Fibroblast of the conjunctiva (primary cell): ENCODE results near the gene TRAPPC4.
A peak's percentile ranks its signal among the peaks of the same experiment; 100 is the strongest.
"Not testable (repeated sequence)": the region's sequence is repeated elsewhere in the genome, so short reads cannot be mapped to it uniquely, and the experiment has no call there.

Experiments used
- DNase-seq: peaks from one replicate; pipeline ENCODE4 v3.0.0-alpha.2; 2010; ENCODE audit warnings: low read depth

Gene TRAPPC4

DNA sequence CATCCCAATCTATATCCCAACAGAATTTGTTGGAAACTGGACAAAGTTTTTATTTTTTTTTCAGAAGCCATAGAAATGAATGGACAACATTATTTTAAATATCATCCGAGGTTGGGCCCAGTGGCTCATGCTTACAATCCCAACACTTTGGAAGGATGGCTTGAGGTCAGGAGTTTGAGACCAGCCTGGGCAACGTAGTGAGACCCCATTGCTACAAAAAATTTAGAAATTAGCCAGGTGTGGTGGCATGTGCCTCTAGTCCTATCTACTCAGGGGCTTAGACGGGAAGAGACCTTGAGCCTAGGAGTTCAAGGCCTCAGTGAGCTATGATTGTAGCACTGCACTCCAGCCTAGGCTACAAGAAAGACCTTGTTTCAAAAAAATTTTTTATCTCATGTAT lies 16.2 kb downstream of the TRAPPC4 start:
- no peak for DNase-seq

DNA sequence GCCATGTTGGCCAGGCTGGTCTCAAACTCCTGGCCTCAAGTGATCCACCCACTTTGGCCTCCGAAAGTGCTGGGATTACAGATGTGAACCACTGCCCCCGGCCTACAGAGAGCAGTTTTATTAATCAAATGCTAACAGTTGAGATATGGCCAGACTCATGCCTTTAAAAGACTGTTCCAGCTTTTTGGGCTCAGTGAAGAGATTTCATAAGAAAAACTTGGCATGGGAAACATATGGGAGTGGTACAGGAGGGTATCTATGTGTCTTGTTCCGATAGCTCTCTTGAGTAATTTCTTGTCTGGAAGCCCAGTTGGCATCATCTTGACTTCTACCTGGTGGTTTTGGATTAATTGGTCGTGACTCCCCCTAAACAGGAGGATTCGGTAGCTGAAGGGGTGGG lies 20.3 kb downstream of the TRAPPC4 start:
- no peak for DNase-seq

- not testable (repeated sequence) for DNase-seq
Measured at GRCh38 chr11:119039471-119039870, 20.9 kb downstream of the TRAPPC4 start.

DNA sequence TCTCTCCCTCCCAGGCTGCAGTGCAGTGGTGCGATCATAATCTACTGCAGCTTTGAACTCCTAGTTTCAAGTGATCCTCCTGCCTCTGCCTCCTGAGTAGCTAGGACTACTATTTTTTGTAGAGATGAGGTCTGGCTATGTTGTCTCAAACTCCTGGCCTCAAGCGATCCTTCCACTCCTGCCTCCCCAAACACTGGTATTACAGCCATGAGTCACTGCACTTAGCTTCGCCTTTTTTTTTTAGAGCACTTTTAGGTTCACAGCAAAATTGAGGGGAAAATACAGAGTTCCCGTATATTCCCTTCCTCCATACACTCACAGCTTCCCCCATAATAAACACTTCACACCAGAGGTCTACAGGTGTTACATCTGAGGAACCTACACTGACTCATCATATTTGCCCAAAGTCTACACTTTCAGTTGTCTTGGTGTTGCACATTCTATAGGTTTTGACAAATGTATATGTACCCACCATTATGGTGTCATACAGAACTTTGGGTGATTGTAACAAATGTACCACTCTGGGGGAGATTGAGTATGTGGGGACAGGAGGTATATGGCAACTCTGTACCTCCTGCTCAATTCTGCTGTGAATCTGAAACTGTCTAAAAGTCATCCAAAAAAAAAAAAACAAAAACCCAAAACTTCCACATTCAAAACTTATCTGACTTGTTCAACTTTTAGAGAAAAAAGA lies 23.4 kb downstream of the TRAPPC4 start:
- no peak for DNase-seq

DNA sequence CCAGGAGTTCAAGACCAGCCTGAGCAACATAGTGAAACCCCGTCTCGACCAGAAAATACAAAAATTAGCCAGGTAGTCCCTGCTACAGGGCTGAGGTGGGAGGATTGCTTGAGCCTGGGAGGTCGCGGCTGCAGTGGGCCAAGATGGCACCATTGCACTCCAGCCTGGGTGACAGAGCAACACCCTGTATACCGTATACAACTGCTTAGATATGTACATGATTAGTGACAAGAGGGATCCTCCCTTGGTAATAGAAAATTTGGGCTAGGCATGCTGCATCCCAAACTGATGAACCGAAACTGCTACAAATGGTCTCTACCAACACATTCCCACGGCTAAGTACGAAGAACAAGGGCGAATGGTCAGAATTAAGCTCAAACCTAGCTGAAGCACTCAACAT lies 24.4 kb downstream of the TRAPPC4 start:
- DNase-seq: no peak

DNA sequence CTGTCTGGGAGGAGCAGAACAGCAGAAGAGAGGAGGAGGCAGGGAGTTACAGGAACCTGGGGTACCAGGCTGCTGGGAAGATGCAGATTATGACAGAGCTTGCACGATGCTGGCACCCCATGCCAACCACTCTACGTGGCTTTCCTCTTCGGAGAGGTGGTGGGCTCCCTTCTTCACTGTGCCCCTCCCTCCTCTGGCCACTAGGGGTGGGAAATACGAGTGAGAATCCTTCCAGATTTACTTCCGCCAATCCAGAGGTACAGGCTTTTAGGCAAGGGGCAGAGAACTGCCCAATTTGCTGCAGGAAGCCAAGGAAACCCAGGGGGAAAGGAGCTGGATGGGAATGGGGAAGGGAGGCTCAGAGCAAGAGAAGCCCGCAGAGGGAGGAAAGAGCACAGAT lies 26.1 kb downstream of the TRAPPC4 start:
- no peak for DNase-seq

GRCh38 chr11:119046489-119046888 lies 27.9 kb downstream of the TRAPPC4 start:
- no peak for DNase-seq

- no peak for DNase-seq
Measured at GRCh38 chr11:119047205-119047604, 28.6 kb downstream of the TRAPPC4 start.

DNA sequence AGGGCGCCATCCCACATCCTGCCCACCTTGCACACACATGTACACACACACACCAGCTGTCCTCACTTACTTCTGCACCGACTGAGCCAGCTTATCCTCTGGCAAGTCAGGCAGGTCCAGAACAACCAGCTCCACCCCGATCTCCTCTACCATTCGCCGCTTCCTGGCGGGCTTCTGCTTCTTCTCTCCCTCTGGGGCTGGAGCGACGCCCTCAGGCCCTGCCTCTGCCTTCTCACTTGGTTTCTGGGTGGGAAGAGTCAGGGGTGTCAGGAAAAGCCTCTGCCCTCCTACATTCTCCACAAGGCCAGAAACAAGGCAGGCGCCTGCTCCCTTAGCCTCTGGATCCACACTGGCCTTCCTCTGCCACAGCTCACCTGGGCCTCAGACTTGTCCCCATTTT lies 30.1 kb downstream of the TRAPPC4 start:
- no peak for DNase-seq

GRCh38 chr11:119049081-119049480 lies 30.5 kb downstream of the TRAPPC4 start:
- DNase-seq: no peak

DNA sequence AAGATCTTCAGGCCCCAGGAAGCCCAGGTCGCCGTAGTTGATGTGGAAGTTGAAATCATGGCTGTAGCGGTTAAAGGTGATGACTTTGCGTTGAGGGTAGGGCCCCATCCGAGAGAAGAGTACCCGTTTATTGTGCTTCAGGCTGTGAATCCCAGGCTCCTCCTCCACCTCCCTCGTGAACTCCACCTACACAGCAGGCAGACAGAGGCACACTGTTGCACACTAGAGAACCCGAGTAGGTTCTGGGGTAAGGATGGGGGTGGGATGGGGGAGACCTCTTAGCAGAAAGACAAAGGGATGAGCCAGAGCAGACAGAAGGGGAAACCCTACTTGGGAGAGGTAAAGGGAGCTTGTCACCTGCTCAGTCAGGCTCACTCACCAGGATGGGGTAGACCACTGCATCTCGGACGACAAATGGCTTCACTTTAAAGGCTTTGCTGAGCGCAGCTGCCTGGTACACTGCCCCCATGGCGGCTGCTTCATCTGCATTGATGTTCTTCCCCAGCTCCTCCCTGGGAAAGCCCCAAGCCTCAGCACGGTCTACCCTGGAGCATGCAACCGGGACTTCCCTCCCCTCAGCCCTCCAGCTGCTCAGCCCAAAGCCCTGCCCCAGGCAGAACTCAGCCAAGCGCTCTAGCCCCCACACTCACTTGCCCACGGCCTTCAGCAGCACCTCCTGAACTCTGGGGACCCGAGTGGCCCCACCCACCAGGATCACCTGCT lies 33.0 kb downstream of the TRAPPC4 start:
- DNase-seq: no peak

DNA sequence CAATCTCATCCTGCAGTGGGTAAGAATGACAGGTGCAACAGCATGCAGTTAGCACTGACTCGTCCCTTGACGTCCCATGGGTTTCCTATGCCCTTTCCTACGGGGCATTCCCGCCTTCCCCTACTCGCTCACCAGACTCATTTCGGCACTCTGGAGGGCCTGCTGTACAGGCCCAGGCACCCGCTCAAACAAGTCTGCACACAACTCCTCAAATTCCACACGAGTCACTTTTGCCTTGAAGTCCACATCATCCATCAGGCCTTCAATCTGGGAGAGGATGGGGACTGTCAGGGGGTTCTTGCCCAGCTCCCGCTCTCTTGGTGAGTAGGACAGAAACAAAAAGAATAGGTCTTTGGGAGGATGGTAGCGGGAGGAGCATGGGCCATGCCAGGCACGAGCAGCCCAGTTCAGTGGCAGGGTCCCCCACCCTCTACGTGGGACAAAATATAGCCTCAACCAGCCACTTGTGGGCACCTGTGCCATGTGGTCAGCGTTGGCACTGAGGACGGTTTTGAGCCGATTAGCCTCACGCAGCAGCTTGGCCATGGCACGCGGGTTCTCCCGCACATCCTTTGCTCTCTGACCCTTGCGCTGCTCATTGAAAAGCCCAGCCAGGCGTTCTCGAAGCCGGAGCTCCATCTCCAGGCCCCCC lies 33.7 kb downstream of the TRAPPC4 start:
- no peak for DNase-seq

- no peak for DNase-seq
Measured at GRCh38 chr11:119054418-119054817, 35.9 kb downstream of the TRAPPC4 start.

GRCh38 chr11:119055901-119056300 lies 37.3 kb downstream of the TRAPPC4 start:
- peak; percentile 27 for DNase-seq

GRCh38 chr11:119056421-119056999 lies 37.9 kb downstream of the TRAPPC4 start:
- no peak for DNase-seq

DNA sequence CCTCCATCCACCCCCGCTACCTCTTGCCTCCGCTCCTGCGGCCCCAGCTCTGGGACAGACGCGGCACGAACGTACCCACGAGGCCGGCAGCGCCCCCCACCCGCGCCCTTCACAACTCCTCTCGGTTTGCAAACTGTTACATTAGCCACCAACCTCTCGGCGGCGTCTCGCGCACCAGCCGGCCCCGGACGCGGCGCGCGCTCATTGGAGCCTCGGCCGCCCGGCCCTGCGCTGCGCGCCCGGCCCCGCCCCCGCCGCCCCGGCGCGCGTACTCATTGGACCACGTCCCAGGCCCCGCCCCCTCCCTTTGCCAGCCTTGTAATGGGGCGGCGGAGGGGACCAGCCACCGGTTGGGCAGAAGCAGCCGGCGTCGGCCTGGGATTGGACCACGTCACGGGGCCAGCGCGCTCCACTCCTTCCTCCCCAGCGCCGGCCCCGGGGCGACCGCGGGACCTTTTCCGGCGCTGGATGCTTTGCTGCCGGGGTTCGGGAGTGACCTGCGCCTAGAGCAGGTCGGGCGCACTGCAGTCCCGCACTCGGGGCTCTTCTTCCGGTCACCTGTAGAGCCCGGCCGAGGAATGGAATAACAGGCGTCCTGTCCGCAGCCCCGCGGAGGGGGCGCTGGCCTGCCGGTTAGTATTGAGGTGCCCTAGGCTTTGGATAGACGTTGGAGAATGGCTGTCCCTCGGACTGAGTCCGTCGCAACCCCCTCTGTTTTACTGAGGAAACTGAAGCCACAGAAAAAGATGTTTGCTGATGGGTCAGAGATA lies 38.6 kb downstream of the TRAPPC4 start, which contains the start of gene HYOU1:
Gene HYOU1 (minus strand): TSS at position 206 of the 770 bp plus-strand sequence. CDS start 1,045 bp downstream, outside the sequence.
- peak; percentile 91 for DNase-seq

DNA sequence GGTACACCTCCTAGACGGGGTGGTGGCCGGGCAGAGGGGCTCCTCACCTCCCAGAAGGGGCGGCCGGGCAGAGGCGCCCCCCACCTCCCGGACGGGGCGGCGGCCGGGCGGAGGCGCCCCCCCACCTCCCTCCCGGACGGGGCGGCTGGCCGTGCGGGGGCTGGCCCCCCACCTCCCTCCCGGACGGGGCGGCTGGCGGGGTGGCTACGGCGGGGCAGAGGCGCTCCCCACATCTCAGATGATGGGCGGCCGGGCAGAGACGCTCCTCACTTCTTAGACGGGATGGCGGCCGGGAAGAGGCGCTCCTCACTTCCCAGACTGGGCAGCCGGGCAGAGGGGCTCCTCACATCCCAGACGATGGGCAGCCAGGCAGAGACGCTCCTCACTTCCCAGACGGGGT lies 40.6 kb downstream of the TRAPPC4 start:
- DNase-seq: not testable (repeated sequence)

- DNase-seq: no peak
Measured at GRCh38 chr11:119061256-119061655, 42.7 kb downstream of the TRAPPC4 start.

DNA sequence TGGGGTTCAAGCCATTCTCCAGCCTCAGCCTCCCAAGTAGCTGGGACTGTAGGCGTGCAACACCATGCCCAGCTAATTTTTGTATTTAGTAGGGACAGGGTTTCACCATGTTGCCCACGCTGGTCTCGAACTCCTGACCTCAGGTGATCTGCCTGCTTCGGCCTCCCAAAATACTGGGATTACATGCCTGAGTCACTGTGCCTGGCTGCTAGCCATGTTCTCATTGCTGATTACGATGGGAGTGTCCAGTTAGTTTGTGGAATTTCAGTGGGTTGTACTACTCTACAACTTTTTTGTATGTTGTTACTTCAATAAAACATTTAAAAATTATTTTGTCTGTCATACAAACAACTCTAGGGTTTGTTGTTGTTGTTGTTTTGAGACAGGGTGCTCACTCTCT lies 44.2 kb downstream of the TRAPPC4 start:
- peak; percentile 41 for DNase-seq

- DNase-seq: no peak
Measured at GRCh38 chr11:119065369-119065768, 46.8 kb downstream of the TRAPPC4 start.

GRCh38 chr11:119067371-119068222 lies 49.0 kb downstream of the TRAPPC4 start, which contains the start of gene VPS11:
Gene VPS11 (plus strand): TSS chr11:119067818. CDS start chr11:119067824, 6 bp downstream.
- DNase-seq: peak; percentile 92
